Measurements from ENCODE around the gene RBSN.
A peak's percentile ranks its signal among the peaks of the same experiment; 100 is the strongest.
"Not testable (repeated sequence)": the region's sequence is repeated elsewhere in the genome, so short reads cannot be mapped to it uniquely, and the experiment has no call there.

Gene RBSN

GRCh38 chr3:15098503-15099363, at the start of gene RBSN:
Gene RBSN (minus strand): TSS chr3:15099148. CDS start chr3:15096120, 3,028 bp downstream.
- DNase-seq, result peak; percentile 86

- DNase-seq, result no peak
Observed at GRCh38 chr3:15148614-15149013, 49.7 kb upstream of the RBSN start.

GRCh38 chr3:15136885-15137284, 37.9 kb upstream of the RBSN start:
- not testable (repeated sequence) for DNase-seq

- DNase-seq, result not testable (repeated sequence)
Observed at GRCh38 chr3:15134968-15135367, 36.0 kb upstream of the RBSN start.

GRCh38 chr3:15128403-15128802, 29.5 kb upstream of the RBSN start:
- DNase-seq, result not testable (repeated sequence)

GRCh38 chr3:15126975-15127374, 28.0 kb upstream of the RBSN start:
- not testable (repeated sequence) for DNase-seq

GRCh38 chr3:15122398-15122797, 23.4 kb upstream of the RBSN start:
- DNase-seq, result no peak

GRCh38 chr3:15121936-15122335, 23.0 kb upstream of the RBSN start:
- DNase-seq, result no peak

GRCh38 chr3:15120986-15121385, 22.0 kb upstream of the RBSN start:
- DNase-seq, result no peak

GRCh38 chr3:15117011-15117410, 18.1 kb upstream of the RBSN start:
- DNase-seq, result no peak

- no peak for DNase-seq
Observed at GRCh38 chr3:15116032-15116669, 17.2 kb upstream of the RBSN start.

GRCh38 chr3:15114466-15115358, 15.8 kb upstream of the RBSN start:
- no peak for DNase-seq

- no peak for DNase-seq
Observed at GRCh38 chr3:15113884-15114283, 14.9 kb upstream of the RBSN start.

- no peak for DNase-seq
Observed at GRCh38 chr3:15113471-15113870, 14.5 kb upstream of the RBSN start.

GRCh38 chr3:15112011-15112410, 13.1 kb upstream of the RBSN start:
- DNase-seq, result no peak

GRCh38 chr3:15110206-15110605, 11.3 kb upstream of the RBSN start:
- DNase-seq, result no peak

GRCh38 chr3:15108869-15109268, 9.9 kb upstream of the RBSN start:
- DNase-seq, result no peak

GRCh38 chr3:15108082-15108545, 9.2 kb upstream of the RBSN start:
- peak; percentile 37 for DNase-seq

GRCh38 chr3:15107075-15107947, 8.4 kb upstream of the RBSN start:
- DNase-seq, result no peak

- DNase-seq, result no peak
Observed at GRCh38 chr3:15102836-15103235, 3.9 kb upstream of the RBSN start.

- DNase-seq, result no peak
Observed at GRCh38 chr3:15102256-15102655, 3.3 kb upstream of the RBSN start.
